Tibial nerve (tissue), 4 donors: ENCODE data around the gene MRTFB. TPM values are rescaled to one million over a fixed set of nuclear protein-coding genes. Genes with fewer than 3 reads are reported as not detected.

Source experiments
- DNase-seq, 2 donors: peaks; one replicate each; pipeline ENCODE4 v3.0.0-alpha.2; 2019; ENCODE audit warnings: low spot score in 2 of 2
- H3K27ac ChIP-seq, 4 donors: fragments of 200-600 bp; sonication (generic) in 3 of 4; one replicate each; pipeline ENCODE4 v1.5.1; 2017 to 2019; ENCODE audit warnings: mild to moderate bottlenecking in 1 of 4
- H3K27me3 ChIP-seq, 2 donors: fragments of 200-600 bp; sonication (generic) in 1 of 2; one replicate each; pipeline versions ENCODE4 v1.5.1 to v1.6.0; 2017 to 2019
- H3K36me3 ChIP-seq, 3 donors: fragments of 200-600 bp; sonication (generic); one replicate each; pipeline ENCODE4 v1.5.1; 2018 to 2019
- H3K4me1 ChIP-seq, 4 donors: fragments of 200-600 bp; sonication (generic) in 3 of 4; one replicate each; pipeline ENCODE4 v1.5.1; 2017 to 2019
- H3K4me3 ChIP-seq, 4 donors: fragments of 200-600 bp; sonication (generic) in 3 of 4; one replicate each; pipeline ENCODE4 v1.5.1; 2017 to 2019; ENCODE audit warnings: mild to moderate bottlenecking in 1 of 4, moderate library complexity in 1 of 4
- H3K9me3 ChIP-seq, 4 donors: fragments of 200-600 bp; sonication (generic) in 3 of 4; one replicate each; pipeline ENCODE4 v1.5.1; 2017 to 2019
- EP300 ChIP-seq, 2 donors: sonication (generic); formaldehyde crosslinking; IDR thresholded peaks; one replicate each; pipeline ENCODE4 v1.6.1; 2017; ENCODE audit warnings: antibody characterized with exemption in 2 of 2, mild to moderate bottlenecking in 1 of 2
- POLR2A ChIP-seq, 2 donors: fragments of 450-650 bp; IDR thresholded peaks; one replicate each; pipeline ENCODE4 v1.6.1; 2017; ENCODE audit warnings: antibody characterized with exemption in 2 of 2, mild to moderate bottlenecking in 2 of 2, moderate library complexity in 2 of 2
- WGBS, 2 donors: methylation state at CpG; one replicate each; pipeline ENCODE4 v1.1.5; 2018; 5-methylcytosine and 5-hydroxymethylcytosine counted together
- total RNA-seq, 4 donors: library from RNA; depleted of rRNA; stranded (reverse); fragments of >200 nt; gene quantifications; one replicate each; pipeline ENCODE4 v1.1.0, GENCODE V29; 2016
- TF ChIP-seq, protein P1 (sequence below), 5 experiments: fragments of 200-600 bp in 3 of 5; fragments of 450-650 bp in 2 of 5; sonication (generic) in 3 of 5; IDR thresholded peaks; one replicate each; pipeline ENCODE4 v1.5.1; 2016 to 2019; ENCODE audit warnings: antibody characterized with exemption in 5 of 5, mild to moderate bottlenecking in 3 of 5, moderate library complexity in 2 of 5

Gene MRTFB
- total RNA-seq, 4 donors from 2014 or later = 35.6 to 76.9 (median 61.8) TPM

DNA sequence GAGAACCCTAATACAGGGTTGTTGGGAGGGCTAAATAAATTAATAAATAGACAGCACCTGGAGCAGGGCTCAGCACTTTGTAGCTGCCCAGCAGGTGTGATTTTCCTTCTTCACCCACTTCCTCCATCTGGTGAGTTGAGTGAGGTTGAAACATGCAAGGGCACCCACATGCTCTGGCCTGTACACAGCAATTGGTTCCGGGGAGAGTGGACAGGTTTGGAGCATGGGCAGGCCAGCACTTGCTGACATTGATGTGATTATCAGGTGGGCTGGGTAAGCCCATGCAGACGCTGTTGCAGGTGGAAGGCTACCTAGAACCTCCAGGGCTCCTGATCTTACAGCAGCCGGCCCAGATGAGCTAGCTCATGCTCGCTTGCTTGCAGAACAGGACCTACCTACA lies 1.3 kb upstream of the MRTFB start:
- no peak for TF ChIP-seq POLR2A (IDR thresholded peaks at IDR 0.05)
- TF ChIP-seq, protein P1, sequence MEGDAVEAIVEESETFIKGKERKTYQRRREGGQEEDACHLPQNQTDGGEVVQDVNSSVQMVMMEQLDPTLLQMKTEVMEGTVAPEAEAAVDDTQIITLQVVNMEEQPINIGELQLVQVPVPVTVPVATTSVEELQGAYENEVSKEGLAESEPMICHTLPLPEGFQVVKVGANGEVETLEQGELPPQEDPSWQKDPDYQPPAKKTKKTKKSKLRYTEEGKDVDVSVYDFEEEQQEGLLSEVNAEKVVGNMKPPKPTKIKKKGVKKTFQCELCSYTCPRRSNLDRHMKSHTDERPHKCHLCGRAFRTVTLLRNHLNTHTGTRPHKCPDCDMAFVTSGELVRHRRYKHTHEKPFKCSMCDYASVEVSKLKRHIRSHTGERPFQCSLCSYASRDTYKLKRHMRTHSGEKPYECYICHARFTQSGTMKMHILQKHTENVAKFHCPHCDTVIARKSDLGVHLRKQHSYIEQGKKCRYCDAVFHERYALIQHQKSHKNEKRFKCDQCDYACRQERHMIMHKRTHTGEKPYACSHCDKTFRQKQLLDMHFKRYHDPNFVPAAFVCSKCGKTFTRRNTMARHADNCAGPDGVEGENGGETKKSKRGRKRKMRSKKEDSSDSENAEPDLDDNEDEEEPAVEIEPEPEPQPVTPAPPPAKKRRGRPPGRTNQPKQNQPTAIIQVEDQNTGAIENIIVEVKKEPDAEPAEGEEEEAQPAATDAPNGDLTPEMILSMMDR (IDR thresholded peaks at IDR 0.05) = no peak
- no peak for TF ChIP-seq EP300 (IDR thresholded peaks at IDR 0.05)
- WGBS, 2 donors = 91% methylated on average over 4 of the region's 4 CpGs

GRCh38 chr16:14070555-14070876 lies 603 bp upstream of the MRTFB start:
- Histone ChIP-seq H3K4me3 (peak overlapping the region; percentile 78 to 97 (median 86)), H3K27me3 (no peaks in the 10 kb centered on the region), H3K36me3 (no peaks in the 10 kb centered on the region), H3K27ac (peak overlapping the region in 2 of 4 donors; percentile 87 to 89), H3K9me3 (no peaks in the 10 kb centered on the region), H3K4me1 (peaks cover 0 to 18% (median 0%) of the 10 kb centered on the region in 4 donors)
- WGBS, 2 donors = 76 to 78% methylated on average over 4 of the region's 4 CpGs
- TF ChIP-seq POLR2A (IDR thresholded peaks at IDR 0.05) (no peak), EP300 (IDR thresholded peaks at IDR 0.05) (no peak)
- TF ChIP-seq, protein P1 (IDR thresholded peaks at IDR 0.05) = no peak
- DNase-seq = no peak

More for the DNA sequence above, 1.3 kb upstream of the MRTFB start:
- H3K4me3 ChIP-seq = no peak overlapping the region
- H3K36me3 ChIP-seq = no peaks in the 10 kb centered on the region
- no peak overlapping the region for H3K27ac ChIP-seq
- DNase-seq = no peak
- H3K4me1 ChIP-seq = peaks cover 0 to 18% (median 0%) of the 10 kb centered on the region in 4 donors
- H3K9me3 ChIP-seq = no peaks in the 10 kb centered on the region
- H3K27me3 ChIP-seq = no peaks in the 10 kb centered on the region

DNA sequence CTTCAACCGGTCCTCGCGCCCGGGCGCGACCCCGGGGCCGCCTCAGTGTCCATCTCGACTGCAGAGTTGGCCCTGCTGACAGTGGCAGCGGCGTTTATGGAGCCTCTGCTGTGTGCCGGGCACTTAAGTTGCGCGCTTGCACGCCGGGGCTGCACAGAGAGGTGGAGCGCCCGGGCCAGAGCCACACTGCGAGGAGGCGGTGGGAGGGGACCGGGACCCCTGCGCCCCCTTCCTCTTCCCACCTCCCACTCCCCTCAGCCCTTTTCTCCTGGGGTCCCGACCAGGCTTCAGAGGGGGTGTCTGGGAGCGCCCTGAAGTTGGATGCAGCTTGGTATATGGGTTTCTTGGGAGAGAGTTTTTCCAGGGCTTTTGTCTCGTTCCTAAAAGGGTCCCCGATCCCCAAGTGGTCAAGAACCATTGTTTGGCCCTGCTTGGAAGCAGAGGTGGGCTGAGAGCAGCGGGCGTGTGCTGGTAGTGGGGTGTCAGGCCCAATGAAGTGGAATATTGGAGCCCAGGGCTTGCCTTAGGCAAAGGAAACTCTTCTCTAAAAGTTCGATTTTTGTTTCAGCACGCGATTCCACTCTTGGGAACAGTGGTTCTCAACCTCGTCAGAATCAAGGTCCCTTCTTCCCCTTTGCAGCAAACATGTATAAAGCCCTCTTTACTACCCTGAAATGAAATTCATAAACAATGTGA lies 605 bp downstream of the MRTFB start:
- Histone ChIP-seq H3K4me1 (peaks cover 0 to 18% (median 0%) of the 10 kb centered on the region in 4 donors), H3K9me3 (no peaks in the 10 kb centered on the region), H3K36me3 (no peaks in the 10 kb centered on the region), H3K27ac (peak overlapping the region; percentile 53 to 89 (median 76)), H3K4me3 (peak overlapping the region; percentile 78 to 97 (median 86)), H3K27me3 (no peaks in the 10 kb centered on the region)
- no peak for DNase-seq
- TF ChIP-seq POLR2A (IDR thresholded peaks at IDR 0.05) = no peak
- no peak for TF ChIP-seq EP300 (IDR thresholded peaks at IDR 0.05)
- TF ChIP-seq, protein P1 (IDR thresholded peaks at IDR 0.05) = no peak
- 1 to 2% methylated on average over 26 to 32 of the region's 32 CpGs for WGBS, 2 donors

DNA sequence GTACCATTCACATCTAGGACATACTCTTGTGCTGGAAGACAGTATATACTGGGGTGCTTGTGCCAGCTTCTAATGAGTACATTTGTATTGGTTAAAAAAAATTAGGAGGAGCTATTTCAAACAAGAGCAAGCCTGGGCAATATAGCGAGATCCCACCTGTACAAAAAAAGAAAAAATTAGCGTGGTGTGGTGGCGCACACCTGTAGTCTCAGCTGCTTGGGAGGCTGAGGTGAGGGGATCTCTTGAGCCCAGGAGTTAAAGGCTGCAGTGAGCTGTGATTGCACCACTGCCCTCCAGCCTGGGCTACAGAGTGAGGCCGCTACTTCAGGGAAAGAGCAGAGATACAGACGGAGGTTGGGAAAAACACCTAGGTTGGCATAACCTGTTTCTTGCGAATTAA lies 1.2 kb downstream of the MRTFB start:
- Histone ChIP-seq H3K4me3 (peak overlapping the region; percentile 78 to 97 (median 86)), H3K4me1 (peaks cover 0 to 18% (median 0%) of the 10 kb centered on the region in 4 donors), H3K27me3 (no peaks in the 10 kb centered on the region), H3K9me3 (no peaks in the 10 kb centered on the region), H3K27ac (peak overlapping the region in 2 of 4 donors; percentile 66 to 89), H3K36me3 (no peaks in the 10 kb centered on the region)
- DNase-seq = no peak
- WGBS, 2 donors = 97 to 98% methylated on average over 6 of the region's 6 CpGs
- no peak for TF ChIP-seq EP300 (IDR thresholded peaks at IDR 0.05)
- TF ChIP-seq POLR2A (IDR thresholded peaks at IDR 0.05) = no peak
- TF ChIP-seq, protein P1 (IDR thresholded peaks at IDR 0.05) = no peak

DNA sequence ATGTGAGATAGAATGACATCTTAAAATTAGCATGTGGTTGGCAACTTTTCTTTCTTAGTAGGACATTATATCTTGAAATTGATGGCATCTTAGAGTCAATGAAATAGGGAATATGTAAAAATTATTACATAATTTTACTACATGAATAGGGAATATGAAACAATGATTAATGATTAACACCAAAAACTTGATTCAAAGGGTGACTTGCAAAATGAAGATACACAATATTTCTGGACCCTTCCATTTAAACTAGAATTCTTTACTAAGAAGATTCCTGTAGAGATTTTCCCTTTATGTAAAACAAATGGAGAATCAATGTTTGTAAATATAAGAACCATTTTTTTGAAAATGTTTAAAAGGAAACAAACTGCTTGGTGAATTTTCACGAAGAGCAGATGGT lies 3.4 kb downstream of the MRTFB start:
- H3K36me3 ChIP-seq = no peaks in the 10 kb centered on the region
- no peaks in the 10 kb centered on the region for H3K9me3 ChIP-seq
- whole genome bisulfite sequencing, 2 donors = 68 to 75% methylated on average over 1 of the region's 1 CpG
- DNase-seq = no peak
- H3K27ac ChIP-seq = no peak overlapping the region
- no peaks in the 10 kb centered on the region for H3K27me3 ChIP-seq
- H3K4me1 ChIP-seq = peaks cover 0 to 25% (median 0%) of the 10 kb centered on the region in 4 donors
- no peak overlapping the region for H3K4me3 ChIP-seq
- TF ChIP-seq, protein P1 (IDR thresholded peaks at IDR 0.05) = no peak
- TF ChIP-seq POLR2A (IDR thresholded peaks at IDR 0.05) (no peak), EP300 (IDR thresholded peaks at IDR 0.05) (no peak)
